Measurements from ENCODE around the gene ARMH3.

ARMH3 gene

GRCh38 chr10:101974091-101974971, 81.6 kb downstream of the ARMH3 start:
- DNase-seq = no peak

DNA sequence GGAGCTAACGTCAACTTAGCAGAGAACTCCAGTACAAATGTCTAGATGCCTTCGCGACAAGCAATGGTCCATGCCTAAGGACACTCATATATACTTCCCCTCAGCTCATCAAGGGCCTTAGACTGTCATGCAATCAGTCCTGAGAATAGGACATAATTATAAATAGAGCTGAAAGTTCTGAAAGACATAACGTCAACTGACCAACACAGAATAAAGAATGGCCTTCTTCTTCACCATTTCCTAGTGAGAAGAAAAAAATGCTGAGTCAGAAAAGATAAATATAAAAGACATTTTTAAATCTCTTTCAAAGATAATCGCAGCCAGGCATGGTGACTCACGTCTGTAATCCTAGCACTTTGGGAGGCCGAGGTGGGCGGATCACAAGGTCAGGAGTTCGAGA, 83.2 kb downstream of the ARMH3 start:
- DNase-seq = no peak

DNA sequence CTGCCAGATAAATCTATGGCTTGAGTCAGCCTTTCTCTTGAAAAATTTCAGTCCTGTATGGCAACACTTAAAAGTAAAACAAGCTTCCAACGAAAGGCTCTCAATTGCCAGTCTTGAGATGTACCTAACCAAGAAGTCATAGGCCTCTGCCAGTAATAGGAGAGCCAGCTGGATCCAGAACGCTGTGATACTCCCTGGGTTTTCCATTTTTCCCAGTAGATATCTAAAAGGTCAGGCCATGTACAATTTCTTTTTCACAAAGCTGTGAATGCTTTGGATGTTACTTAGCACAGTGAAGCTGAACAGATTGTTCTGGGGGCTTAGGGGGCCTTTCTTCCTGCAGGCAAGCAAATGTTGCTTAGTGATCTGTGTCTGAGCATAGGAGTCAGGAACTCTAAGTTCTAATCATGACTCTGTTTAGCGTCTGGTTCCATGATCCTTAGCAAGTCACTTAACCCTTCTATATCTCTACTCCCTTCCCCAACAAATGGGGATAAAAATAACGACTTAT, 86.5 kb downstream of the ARMH3 start:
- no peak for DNase-seq

DNA sequence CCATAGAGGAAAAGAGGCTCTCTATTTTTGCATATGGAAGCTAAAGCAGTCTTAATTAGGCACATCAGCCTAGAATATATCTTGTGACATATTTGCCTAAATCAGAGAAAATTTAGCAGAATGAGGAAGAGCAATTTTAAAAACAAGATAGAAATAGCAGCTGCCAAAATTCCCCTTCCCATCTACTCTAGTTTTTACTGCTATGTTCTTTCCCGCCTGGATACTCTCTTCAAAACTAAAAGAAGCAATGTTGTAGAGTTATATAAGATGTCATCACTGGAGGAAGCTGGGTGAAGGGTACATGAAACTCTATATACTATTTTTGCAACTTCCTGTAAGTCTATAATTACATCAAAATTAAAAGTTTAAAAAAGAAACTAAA, 87.0 kb downstream of the ARMH3 start:
- DNase-seq = no peak

DNA sequence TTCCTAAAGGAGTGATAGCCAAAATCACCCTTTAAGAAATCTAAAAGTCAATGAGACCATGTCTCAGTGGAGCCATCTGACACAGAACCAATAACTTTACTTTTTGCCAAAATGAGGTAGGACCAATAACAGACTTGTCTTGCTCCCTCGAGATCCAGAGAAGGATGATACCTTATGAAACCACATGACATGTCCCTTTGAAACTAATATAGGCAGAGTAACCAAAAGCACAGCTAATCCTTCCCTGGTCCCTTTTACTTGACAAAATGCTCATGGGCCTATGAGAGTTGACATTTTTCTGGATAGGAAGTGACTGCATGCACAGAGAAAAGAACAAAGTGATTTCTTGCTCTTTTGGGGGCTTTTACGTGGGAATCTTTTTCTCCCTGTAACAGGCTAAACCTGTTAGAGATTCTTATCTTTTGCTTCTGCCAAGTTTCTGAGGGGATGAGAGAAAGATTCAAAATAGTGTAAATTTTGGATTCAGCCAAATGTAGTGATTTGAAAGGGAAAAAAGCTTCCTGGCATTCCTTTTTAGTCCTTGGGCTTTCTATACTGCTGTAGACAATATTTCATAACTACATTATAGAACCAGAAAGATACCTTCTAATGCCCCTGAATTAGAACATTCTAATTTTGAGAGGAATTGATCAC, 87.6 kb downstream of the ARMH3 start:
- DNase-seq = no peak

DNA sequence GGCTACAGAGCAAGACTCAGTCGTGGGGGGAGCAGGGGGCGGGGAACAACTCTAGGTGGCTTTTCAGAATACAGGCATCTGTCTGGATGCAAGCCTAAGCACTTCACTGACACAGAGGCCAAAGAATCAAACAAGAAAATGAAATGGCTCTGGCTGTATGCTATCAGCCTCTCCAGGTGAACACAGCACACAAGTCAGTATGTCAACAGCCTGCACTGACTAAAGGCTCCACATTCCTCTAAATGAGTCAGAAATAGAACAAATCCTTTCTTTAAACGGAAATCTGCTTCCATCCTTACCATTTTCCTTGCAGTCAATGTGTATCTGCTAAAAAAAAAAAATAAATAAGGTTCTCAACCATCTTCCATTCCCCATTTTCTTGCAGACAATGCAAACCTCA, 88.3 kb downstream of the ARMH3 start:
- no peak for DNase-seq

DNA sequence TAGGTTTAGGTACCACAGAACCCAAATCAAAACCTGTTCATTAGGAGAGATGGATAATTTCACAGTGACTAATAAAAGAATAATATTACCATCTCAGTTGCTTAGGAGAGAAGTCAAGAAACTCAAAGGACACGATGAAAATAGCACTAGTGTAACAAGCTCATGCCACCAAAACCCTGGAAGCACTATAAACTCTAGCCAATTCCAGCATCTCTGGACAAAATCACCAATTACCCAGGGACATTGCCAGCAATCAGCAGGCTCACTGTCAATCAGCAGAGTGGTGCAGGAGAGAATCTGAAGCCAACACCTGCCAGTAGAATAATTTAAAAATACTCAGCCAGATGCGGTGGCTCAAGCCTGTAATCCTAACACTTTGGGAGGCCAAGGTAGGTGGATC, 88.9 kb downstream of the ARMH3 start:
- DNase-seq = no peak

DNA sequence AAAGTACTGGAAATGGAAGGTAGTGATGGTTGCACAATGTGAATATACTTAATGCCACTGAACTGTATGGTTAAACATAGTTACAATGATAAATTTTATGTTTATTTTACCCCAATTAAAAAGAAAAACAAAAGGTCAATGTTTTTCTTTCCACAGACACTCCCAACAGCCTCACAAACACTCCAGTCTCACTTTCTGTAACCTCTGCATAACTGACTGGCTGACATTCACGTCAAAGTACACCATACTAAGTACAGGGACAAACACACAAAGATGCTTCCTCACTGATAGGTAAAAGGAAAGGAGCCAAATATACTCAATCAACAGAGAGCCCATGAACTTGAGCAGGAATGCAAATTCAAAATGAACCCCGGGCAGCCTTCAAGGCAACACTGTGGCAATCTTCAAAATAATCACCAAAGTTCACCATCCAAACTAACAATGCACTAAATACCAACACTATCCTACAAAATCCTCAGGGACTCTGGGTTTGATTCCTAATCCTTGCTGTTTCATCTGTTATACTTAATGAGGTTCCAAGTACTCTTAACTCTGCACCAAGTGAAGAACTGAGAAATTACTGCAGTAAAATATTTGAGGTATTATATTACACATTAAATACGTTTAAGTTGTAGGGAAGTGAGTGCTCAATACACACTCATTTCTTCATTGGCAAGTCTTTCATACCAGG, 90.8 kb downstream of the ARMH3 start:
- DNase-seq = no peak

DNA sequence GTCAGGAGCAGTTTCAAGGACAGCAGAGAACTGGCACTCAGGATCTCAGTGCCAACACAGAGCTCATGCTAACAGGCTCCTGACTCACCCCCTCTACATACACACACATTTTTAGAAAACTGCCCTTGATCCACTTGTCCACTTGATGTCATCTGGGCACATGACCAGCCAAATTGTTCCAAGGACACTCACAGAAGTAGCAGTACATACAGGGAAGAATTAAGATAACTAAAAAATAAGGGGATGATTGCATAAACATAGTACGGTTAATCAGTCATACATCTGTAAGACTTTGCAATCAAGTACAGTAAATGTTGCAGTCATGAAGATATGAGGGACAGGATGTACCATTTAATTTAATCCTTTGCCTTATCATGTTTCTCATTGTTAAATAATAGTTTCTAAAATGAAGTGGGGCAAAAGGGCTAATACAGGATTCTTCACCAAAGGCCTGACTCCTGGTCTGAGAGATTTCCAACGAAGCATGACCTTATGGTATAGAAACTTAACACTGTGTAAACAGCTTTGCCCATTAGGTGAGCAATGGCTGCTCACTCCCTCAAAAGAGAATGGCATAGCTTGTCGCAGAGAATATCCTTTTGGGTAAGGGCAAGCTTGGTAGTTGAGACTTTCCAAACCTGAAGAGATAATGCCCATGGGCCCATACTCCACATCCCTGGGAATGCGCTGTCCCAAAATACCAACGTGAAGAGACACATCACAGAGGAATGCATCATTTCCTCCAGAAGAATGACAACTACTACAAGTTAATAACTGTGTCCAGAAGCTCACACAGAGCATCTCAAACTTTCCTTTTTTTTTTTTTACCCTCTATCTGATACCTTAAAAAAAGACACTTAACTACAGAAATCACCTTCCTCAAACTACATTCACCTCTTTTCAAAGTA, 94.1 kb downstream of the ARMH3 start:
- no peak for DNase-seq

DNA sequence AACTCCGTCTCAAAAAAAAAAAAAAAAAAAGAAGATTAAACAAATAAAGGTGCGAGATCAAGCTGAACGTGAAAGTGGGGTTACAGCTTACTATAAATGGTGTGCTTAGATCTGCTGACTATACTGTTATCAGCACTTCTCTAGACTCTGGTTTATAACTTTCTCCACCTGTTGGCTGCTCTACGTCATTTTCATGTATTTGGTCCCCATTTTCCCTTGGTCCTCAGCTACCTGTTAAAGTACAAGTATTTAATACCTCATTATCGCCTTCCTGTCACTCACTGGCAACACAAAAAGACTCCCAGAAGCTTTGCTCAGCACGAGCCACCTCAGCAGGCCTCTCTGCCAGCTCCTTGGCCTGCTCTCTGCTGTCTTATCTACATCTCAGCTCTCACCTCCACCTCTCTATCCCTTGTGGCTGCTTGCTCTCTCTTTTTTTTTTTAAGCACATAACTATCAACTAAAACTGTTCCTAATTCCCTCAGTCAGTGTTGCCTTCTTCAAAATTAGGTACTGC, 95.0 kb downstream of the ARMH3 start:
- no peak for DNase-seq

DNA sequence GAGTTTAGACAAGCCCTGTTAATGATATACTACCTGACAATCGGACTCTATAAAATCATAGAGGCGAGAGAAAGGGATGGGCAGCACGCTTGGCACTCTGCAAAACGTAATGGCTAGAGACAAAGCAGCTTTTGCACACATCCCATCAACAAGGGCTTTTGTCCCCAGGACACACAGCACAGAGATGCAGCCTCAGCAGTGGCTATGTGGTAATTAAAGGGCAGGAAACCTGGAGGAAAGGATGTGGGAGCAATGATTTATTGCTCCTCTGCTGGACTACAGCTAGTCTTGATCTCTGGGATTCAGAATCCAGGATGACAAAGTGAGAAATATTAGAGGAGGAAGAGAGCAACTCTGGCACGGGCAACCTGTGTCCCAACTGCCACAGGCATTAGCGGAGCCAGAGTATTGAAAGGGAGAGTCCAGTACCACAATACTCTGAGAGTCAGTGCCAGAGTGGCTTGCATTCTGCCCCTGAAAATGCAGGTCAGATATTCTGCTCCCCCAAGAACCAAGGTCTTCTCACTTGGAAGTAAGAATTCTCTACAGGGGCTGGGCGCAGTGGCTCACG, 96.5 kb downstream of the ARMH3 start:
- no peak for DNase-seq

DNA sequence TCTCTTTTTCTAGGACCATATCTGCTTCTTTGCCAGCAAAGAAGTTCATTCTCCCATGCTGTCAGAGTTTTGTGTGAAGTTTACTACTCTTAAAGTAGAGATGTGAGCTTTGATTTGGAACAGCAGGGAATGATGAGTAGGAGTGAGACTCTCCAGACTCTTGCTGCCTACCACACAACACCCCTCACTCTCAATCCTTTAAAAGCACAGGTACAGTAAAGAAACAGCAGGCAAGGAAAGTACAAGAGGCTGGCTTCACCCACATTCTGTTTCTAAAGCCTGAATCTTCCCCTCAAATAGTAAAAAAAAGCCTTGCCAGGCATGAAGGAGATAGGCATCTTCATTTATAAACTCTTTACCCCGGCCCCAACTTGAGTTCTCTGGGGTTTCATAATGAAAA, 97.3 kb downstream of the ARMH3 start:
- no peak for DNase-seq

GRCh38 chr10:101956898-101957297, 99.1 kb downstream of the ARMH3 start:
- DNase-seq = no peak

DNA sequence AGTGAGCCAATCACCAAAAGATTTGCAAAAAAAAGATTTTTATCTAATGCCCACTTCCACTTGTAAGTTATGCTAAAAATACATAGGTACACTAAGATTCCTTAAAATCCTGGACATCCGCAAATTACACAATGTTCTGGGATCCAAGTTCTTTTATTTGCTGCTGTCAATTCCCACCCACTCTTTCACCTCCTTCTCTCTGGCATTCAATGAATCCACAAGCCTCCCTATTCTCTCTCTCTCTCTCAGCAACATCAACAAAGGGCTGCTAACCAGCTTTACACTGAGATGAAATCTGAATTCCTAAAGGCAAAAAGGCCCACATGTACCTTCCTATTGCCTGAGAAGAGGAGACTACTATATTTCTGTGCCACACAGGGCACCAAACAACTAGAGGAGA, 99.9 kb downstream of the ARMH3 start:
- no peak for DNase-seq

DNA sequence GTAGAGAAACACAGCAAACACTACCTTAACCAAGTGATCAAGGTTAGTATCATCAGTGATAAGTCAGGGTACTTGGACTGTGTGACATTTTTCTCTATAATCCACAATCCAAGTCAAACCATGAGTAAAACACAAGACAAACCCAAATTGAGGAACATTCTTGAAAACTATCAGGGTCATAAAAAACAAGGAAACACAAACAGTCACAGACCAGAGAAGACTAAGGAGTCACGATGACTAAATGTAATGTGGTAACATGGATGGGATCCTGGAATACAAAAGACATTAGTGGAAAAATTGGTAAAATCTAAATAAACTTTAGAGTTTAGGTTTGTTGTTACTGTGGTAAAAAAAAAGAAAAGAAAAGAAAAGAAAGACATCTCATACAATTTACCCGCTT, 103.8 kb downstream of the ARMH3 start:
- DNase-seq = no peak

DNA sequence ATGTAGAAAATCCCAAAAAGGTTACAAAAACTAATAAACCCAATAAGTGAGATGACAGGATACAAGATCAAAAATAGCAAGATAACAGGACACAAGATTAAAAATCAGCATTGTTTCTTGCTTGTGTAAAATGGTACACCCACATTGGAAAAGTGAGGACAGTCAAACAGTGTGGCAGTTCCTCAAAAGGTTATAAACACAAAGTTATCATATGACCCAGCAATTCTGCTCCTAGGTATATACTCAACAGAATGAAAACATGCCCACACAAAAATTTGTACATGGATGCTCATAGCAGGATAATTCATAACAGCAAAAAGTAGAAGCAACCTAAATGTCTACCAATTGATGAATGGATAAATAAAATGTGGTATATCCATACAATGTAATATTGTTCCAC, 105.8 kb downstream of the ARMH3 start:
- DNase-seq = no peak

DNA sequence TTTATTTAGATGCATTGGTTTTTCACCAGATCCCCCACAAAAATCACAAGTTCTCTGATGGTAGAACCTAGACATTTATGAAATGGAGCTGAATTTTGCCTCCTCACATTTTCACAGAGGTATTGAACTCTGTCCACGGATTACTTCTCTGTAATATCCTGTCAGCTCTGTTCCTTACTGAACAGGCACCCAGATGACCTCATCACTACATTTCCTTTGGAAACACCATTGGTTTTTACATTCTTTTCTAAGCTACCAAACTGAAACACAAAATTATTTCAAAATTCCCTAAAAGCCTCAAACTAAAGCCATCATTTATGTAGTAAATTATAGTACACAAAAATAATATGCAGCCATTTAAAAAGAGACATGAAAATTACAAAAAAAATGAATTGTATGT, 114.1 kb downstream of the ARMH3 start:
- DNase-seq = no peak

DNA sequence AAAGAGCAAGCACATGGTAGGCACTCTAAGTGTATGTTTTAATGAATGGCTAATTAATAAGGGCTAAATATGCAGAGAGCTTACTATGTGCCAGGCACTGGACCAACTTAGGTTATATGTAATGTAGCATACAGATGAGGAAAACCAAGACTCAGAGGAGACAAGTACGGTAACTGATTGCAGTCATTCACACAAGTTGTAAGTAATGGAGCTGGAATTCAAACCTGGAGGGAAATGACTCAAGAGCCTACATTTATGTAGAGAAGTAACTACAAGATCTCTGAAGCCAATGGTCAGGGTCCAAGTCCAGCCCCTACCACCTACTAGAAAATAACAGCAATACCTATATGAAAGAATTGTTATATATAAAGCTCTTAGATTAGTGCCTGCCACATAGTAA, 115.1 kb downstream of the ARMH3 start:
- no peak for DNase-seq

DNA sequence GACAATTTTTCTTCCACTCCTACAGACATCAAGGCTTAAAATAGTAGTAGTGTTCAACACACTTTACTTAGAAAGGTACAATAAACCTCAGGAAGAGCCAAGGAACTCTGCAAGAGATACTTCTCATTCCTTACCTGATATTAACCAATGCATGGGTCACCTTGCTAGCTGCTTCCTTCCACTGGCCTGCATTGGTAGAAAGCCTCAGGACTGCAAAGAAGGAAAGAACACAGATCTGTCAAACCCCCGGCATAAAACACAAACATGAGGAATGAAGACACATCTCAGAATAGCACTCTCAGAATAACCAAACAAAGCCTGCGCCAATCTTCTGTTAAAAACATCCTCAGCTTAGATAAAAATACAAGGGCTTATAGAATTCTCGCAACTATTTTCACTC, 116.2 kb downstream of the ARMH3 start:
- DNase-seq = no peak

DNA sequence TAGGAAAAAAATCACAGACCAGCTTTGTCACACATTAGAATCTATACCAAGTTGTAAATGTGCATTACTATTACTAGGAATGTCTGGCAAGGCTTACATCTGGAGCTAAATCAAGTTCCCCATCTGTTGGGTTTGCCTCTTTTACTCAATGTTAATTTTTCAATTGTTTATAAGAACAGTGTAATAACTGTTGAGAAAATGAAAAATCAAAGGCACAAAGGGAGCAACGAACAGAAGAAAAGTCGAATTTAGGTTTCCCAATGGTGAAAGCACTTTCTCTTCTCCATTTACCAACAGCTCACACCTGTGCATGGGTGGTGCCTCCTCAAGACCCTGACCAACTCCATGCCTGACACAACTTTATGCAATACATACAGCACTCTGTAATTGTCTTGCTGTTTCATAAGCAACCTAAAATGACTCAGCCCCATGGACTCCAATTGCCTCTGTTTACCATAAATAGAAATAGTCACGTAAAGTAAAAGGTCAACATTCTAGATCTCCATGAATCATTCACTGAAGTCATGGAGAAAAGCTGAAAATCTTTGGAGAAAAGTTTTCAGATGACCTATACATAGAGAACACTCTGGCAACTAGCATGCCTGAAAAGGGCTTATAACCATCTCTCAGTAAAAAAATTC, 116.8 kb downstream of the ARMH3 start:
- DNase-seq = no peak

- DNase-seq = no peak
These were observed 117.5 kb downstream of the ARMH3 start for GRCh38 chr10:101938305-101939007.

Measured in right hindlimb (tissue), 1 donor.